GM12878 (cell line): Measurements from ENCODE around the gene FGD4. TPM values are rescaled to one million over a fixed set of nuclear protein-coding genes. Genes with fewer than 3 reads are reported as not detected.

ENCODE experiments used
- ATAC-seq: fragments of 200-7000 bp; cut with Tn5 transposase; 3 replicates; pipeline ENCODE4 v1.9.1; 2020; ENCODE audit warnings: mild to moderate bottlenecking, moderate library complexity
- BruUV-seq: library from RNA; stranded (reverse); fragments of 400-500 nt; replicated peaks from 2 replicates; lab custom pipeline; 2021; lab: Mats Ljungman, UMichigan
- CTCF ChIA-PET: fragments of 300-600 bp; sonication (Branson Sonifier 250); formaldehyde crosslinking; extraction: SDS; loops from one replicate; lab custom pipeline; 2021; ENCODE audit warnings: inconsistent platforms; lab: Yijun Ruan, JAX
- POLR2A ChIA-PET: fragments of 350-600 bp; formaldehyde crosslinking; extraction: SDS; loops from one replicate; lab custom pipeline; 2021; ENCODE audit warnings: inconsistent platforms; lab: Charles Lee
- RAD21 ChIA-PET: fragments of 300-600 bp; sonication (Branson Sonifier 250); formaldehyde crosslinking; loops from one replicate; lab custom pipeline; 2023; ENCODE audit warnings: antibody characterized with exemption; ENCODE audit not compliant: unreplicated experiment; lab: Charles Lee
- SMC1A ChIA-PET: fragments of 300-600 bp; sonication (Branson Sonifier 250); formaldehyde crosslinking; loops from one replicate; lab custom pipeline; 2023; ENCODE audit not compliant: unreplicated experiment, uncharacterized antibody; lab: Charles Lee
- DNase-seq: peaks from one replicate; pipeline ENCODE4 v3.0.0-alpha.2; 2011; ENCODE audit warnings: low read depth, low spot score
- FAIRE-seq: peaks from 3 replicates; lab custom pipeline; 2011; peaks lifted over from hg19 to GRCh38; lab: Jason Lieb, UNC
- H2AFZ ChIP-seq: 2 replicates; pipeline ENCODE4 v1.6.0; 2011; ENCODE audit warnings: low read depth, low read length, control low read depth; ENCODE audit not compliant: control insufficient read depth
- H3K27ac ChIP-seq: 2 replicates; pipeline ENCODE4 v1.5.1; 2011; ENCODE audit warnings: control low read depth; ENCODE audit not compliant: control insufficient read depth, insufficient read depth
- H3K27me3 ChIP-seq, 2 experiments: replicated peaks in 1 of 2; 2 replicates each; pipeline versions ENCODE4 v1.6.0 to v1.6.1; 2011; ENCODE audit warnings: low read length in 1 of 2; ENCODE audit not compliant: control insufficient read depth in 2 of 2, insufficient read depth in 2 of 2
- H3K36me3 ChIP-seq, 2 experiments: 2 replicates each; pipeline ENCODE4 v1.5.1; 2011; ENCODE audit warnings: low read length in 1 of 2; ENCODE audit not compliant: control insufficient read depth in 2 of 2, insufficient read depth in 2 of 2
- H3K4me1 ChIP-seq: 2 replicates; pipeline ENCODE4 v1.6.1; 2011; ENCODE audit warnings: mild to moderate bottlenecking, low read length, moderate library complexity, mixed read lengths; ENCODE audit not compliant: control insufficient read depth, insufficient read depth
- H3K4me2 ChIP-seq: 2 replicates; pipeline ENCODE4 v1.6.0; 2011; ENCODE audit warnings: control low read depth; ENCODE audit not compliant: control insufficient read depth, insufficient read depth
- H3K4me3 ChIP-seq: fragments of 200-600 bp; sonication (generic); 2 replicates; pipeline ENCODE4 v1.5.1; 2016
- H3K79me2 ChIP-seq: 2 replicates; pipeline ENCODE4 v1.6.0; 2011; ENCODE audit warnings: low read length; ENCODE audit not compliant: control insufficient read depth, insufficient read depth
- H3K9ac ChIP-seq: 2 replicates; pipeline ENCODE4 v1.8.0; 2011; ENCODE audit warnings: low read length, control low read depth, mixed read lengths; ENCODE audit not compliant: control insufficient read depth, insufficient read depth
- H3K9me3 ChIP-seq: replicated peaks from 3 replicates; pipeline ENCODE4 v1.5.1; 2011; ENCODE audit warnings: mild to moderate bottlenecking, low read length; ENCODE audit not compliant: control insufficient read depth, insufficient read depth
- H4K20me1 ChIP-seq: 2 replicates; pipeline ENCODE4 v1.6.0; 2011; ENCODE audit not compliant: control insufficient read depth, insufficient read depth
- BCLAF1 ChIP-seq: fragments of 450-650 bp; IDR thresholded peaks from 2 replicates; pipeline ENCODE4 v1.6.1; 2017; ENCODE audit warnings: antibody characterized with exemption, mild to moderate bottlenecking, moderate library complexity
- CBFB ChIP-seq: IDR thresholded peaks from 2 replicates; pipeline ENCODE4 v1.6.1; 2016; ENCODE audit warnings: antibody characterized with exemption, low read depth
- CEBPB ChIP-seq, 2 experiments: fragments of 150-350 bp in 1 of 2; IDR thresholded peaks; 2 replicates each; pipeline ENCODE4 v1.6.1; 2012 to 2014; ENCODE audit warnings: low read depth in 2 of 2, low read length in 2 of 2, borderline replicate concordance in 1 of 2, inconsistent platforms in 1 of 2
- E4F1 ChIP-seq: fragments of 450-650 bp; IDR thresholded peaks from 2 replicates; pipeline ENCODE4 v1.6.1; 2018; ENCODE audit warnings: borderline replicate concordance, mild to moderate bottlenecking; ENCODE audit not compliant: partially characterized antibody
- EGR1 ChIP-seq, 2 experiments: IDR thresholded peaks; 1 replicate in 1 of 2; 2 replicates in 1 of 2; pipeline ENCODE4 v1.6.1; 2011 to 2012; ENCODE audit warnings: low read depth in 2 of 2, low read length in 2 of 2, borderline replicate concordance in 1 of 2, mild to moderate bottlenecking in 1 of 2, moderate library complexity in 1 of 2
- EP300 ChIP-seq, 2 experiments: fragments of 150-350 bp in 1 of 2; IDR thresholded peaks; 2 replicates each; pipeline ENCODE4 v1.6.1; 2011 to 2012; ENCODE audit warnings: low read depth in 2 of 2, low read length in 2 of 2, borderline replicate concordance in 1 of 2, improper control_type of control experiment in 1 of 2, inconsistent platforms in 1 of 2; ENCODE audit not compliant: control insufficient read depth in 1 of 2
- ESRRA ChIP-seq: IDR thresholded peaks from 2 replicates; pipeline ENCODE4 v1.6.1; 2012; ENCODE audit warnings: mild to moderate bottlenecking, low read length, improper control_type of control experiment
- FOS ChIP-seq: IDR thresholded peaks from 3 replicates; pipeline ENCODE4 v1.6.1; 2011; ENCODE audit warnings: borderline replicate concordance; ENCODE audit not compliant: insufficient read length; ENCODE audit errors: extremely low read depth
- HSF1 ChIP-seq: fragments of 150-350 bp; IDR thresholded peaks from 2 replicates; pipeline ENCODE4 v1.6.1; 2014; ENCODE audit warnings: mild to moderate bottlenecking, low read depth, low read length
- IRF3 ChIP-seq: fragments of 450-650 bp; IDR thresholded peaks from 2 replicates; pipeline ENCODE4 v1.6.1; 2014; ENCODE audit warnings: mild to moderate bottlenecking
- KAT2A ChIP-seq: conservative IDR thresholded peaks from 2 replicates; pipeline ENCODE4 v1.6.1; 2011; ENCODE audit warnings: low read depth, low read length; ENCODE audit not compliant: control insufficient read depth
- MTA3 ChIP-seq: IDR thresholded peaks from 2 replicates; pipeline ENCODE4 v1.6.1; 2012; ENCODE audit warnings: low read length, inconsistent platforms, borderline replicate concordance
- NR2C2 ChIP-seq: IDR thresholded peaks from 2 replicates; pipeline ENCODE4 v1.6.1; 2011; ENCODE audit warnings: borderline replicate concordance, low read depth; ENCODE audit not compliant: control insufficient read depth, insufficient read length
- RAD51 ChIP-seq: fragments of 450-650 bp; IDR thresholded peaks from 2 replicates; pipeline ENCODE4 v1.6.1; 2016; ENCODE audit warnings: moderate library complexity, mild to moderate bottlenecking, inconsistent platforms
- ZNF274 ChIP-seq: IDR thresholded peaks from one replicate; pipeline ENCODE4 v1.8.0; 2011; ENCODE audit not compliant: insufficient read length, insufficient read depth
- WGBS: methylation state at CpG from one replicate; pipeline ENCODE4 v1.1.6; 2016; ENCODE audit warnings: low lambda C conversion rate; ENCODE audit not compliant: insufficient replicate concordance, insufficient coverage; ENCODE audit errors: missing lambda C conversion rate; 5-methylcytosine and 5-hydroxymethylcytosine counted together
- in situ Hi-C: fragments of 300-500 bp; cut with MboI; formaldehyde crosslinking; loops from 9 replicates; pipeline ENCODE4 v1.14.3; 2018; ENCODE audit warnings: mixed read lengths
- intact Hi-C: fragments of 100-400 bp; cut with micrococcal nuclease; formaldehyde crosslinking; loops from one replicate; pipeline ENCODE4 v1.14.2; 2022; ENCODE audit not compliant: unreplicated experiment
- polyA plus RNA-seq, 11 experiments: library from polyadenylated mRNA; depleted of rRNA in 4 of 11; unstranded in 6 of 11; stranded (reverse) in 5 of 11; fragments of >200 nt; fragmentation: Nextera tagmentation in 4 of 11; fragmentation: Illumina TruSeq in 1 of 11; extraction: Ambion mirVana in 4 of 11; extraction: Trizol in 1 of 11; gene quantifications; 1 replicate in 1 of 11; 2 replicates in 10 of 11; pipeline versions ENCODE4 v1.2.1 to v1.2.3, GENCODE V29; 2011 to 2016; ENCODE audit warnings: inconsistent platforms in 2 of 11, missing spikeins in 2 of 11, low read depth in 1 of 11
- total RNA-seq, 4 experiments: library from RNA; depleted of rRNA in 3 of 4; stranded (reverse); fragments of >200 nt in 3 of 4; fragmentation: Illumina TruSeq in 1 of 4; extraction: Trizol in 1 of 4; gene quantifications; 2 replicates each; pipeline versions ENCODE4 v1.2.1 to v1.2.3, GENCODE V29; 2013 to 2021

FGD4 gene
- total and polyA plus RNA-seq, 10 of the 15 experiments (the other 5 are each of a cell fraction or from before 2014, with no cell fraction given) = 0.01 to 0.18 (median 0.08) TPM; not detected in 3

GRCh38 chr12:32533971-32534590 lies 134.7 kb downstream of the FGD4 start:
- no peak overlapping the region for H3K9ac ChIP-seq
- H3K4me1 ChIP-seq = no peaks in the 10 kb centered on the region
- intact Hi-C loops = no loop called here
- ChIA-PET CTCF (interaction anchor here (0.9 kb wide), 1 partner anchor 220 kb away, joined by 3 read pairs; no protein-coding TSS in a partner anchor), SMC1A (interaction anchor here (1.2 to 2.5 kb wide), 2 partner anchors 11 to 81 kb away, joined by 4 to 11 read pairs; no protein-coding TSS in a partner anchor), POLR2A (no interaction called here), RAD21 (no interaction called here)
- H3K4me2 ChIP-seq = peak overlapping the region; percentile 31; the same call in 1 of the 2 replicates
- 7% methylated on average over 6 of the region's 6 CpGs for WGBS
- no peaks in the 10 kb centered on the region; a peak in 2 of 4 replicates for H3K27me3 ChIP-seq
- H3K27ac ChIP-seq = no peak overlapping the region
- H3K9me3 ChIP-seq = no peaks in the 10 kb centered on the region
- H3K4me3 ChIP-seq = no peak overlapping the region
- no peaks in the 10 kb centered on the region for H4K20me1 ChIP-seq
- no peaks in the 10 kb centered on the region for H3K79me2 ChIP-seq
- in situ Hi-C loops = no loop called here
- DNase-seq (no peak), ATAC-seq (peak; percentile 70), FAIRE-seq (no peak)
- BruUV-seq = no TSS peak
- no peaks in the 10 kb centered on the region for H3K36me3 ChIP-seq
- H2AFZ ChIP-seq = no peak overlapping the region
- TF ChIP-seq ESRRA = no peak
- no peak for TF ChIP-seq BCLAF1
- no peak for TF ChIP-seq NR2C2
- TF ChIP-seq EP300 (IDR thresholded peaks at IDR 0.05; ENCODE audit: borderline replicate concordance in 1 of 2, control insufficient read depth in 1 of 2, low read depth in 2 of 2, low read length in 2 of 2) = no peak
- TF ChIP-seq CBFB = no peak
- no peak for TF ChIP-seq KAT2A
- TF ChIP-seq CEBPB (IDR thresholded peaks at IDR 0.05; ENCODE audit: borderline replicate concordance in 1 of 2, low read depth in 2 of 2, low read length in 2 of 2) = no peak
- TF ChIP-seq FOS = no peak
- TF ChIP-seq RAD51 = no peak
- TF ChIP-seq IRF3 = no peak
- no peak for TF ChIP-seq ZNF274
- no peak for TF ChIP-seq HSF1
- TF ChIP-seq EGR1 (IDR thresholded peaks at IDR 0.05; ENCODE audit: borderline replicate concordance in 1 of 2, low read depth in 2 of 2, low read length in 2 of 2) = no peak
- no peak for TF ChIP-seq MTA3
- TF ChIP-seq E4F1 = no peak
